Effector memory CD4-positive, alpha-beta T cell (primary cell): ENCODE data around the gene POPDC2.

Experiments
- DNase-seq, 3 donors: peaks; one replicate each; pipeline ENCODE4 v3.0.0-alpha.2; 2020
- H3K27ac ChIP-seq: 2 replicates; pipeline ENCODE4 v1.7.0; 2013; ENCODE audit warnings: mild to moderate bottlenecking, low read length, moderate library complexity; ENCODE audit not compliant: insufficient read depth, poor library complexity, severe bottlenecking
- H3K27me3 ChIP-seq: replicated peaks from 2 replicates; pipeline ENCODE4 v1.7.0; 2013; ENCODE audit warnings: mild to moderate bottlenecking, low read length; ENCODE audit not compliant: insufficient read depth, control insufficient read depth, poor library complexity, severe bottlenecking
- H3K36me3 ChIP-seq: 2 replicates; pipeline ENCODE4 v1.7.0; 2013; ENCODE audit warnings: mild to moderate bottlenecking, low read length, moderate library complexity; ENCODE audit not compliant: control insufficient read depth, insufficient read depth
- H3K4me1 ChIP-seq: 2 replicates; pipeline ENCODE4 v1.7.0; 2013; ENCODE audit warnings: low read length, mild to moderate bottlenecking; ENCODE audit not compliant: control insufficient read depth, insufficient read depth, poor library complexity, severe bottlenecking
- H3K4me3 ChIP-seq: 2 replicates; pipeline ENCODE4 v1.7.0; 2013; ENCODE audit warnings: low read length, low read depth, mild to moderate bottlenecking; ENCODE audit not compliant: insufficient read depth, poor library complexity, severe bottlenecking
- H3K9me3 ChIP-seq: 2 replicates; pipeline ENCODE4 v1.7.0; 2013; ENCODE audit warnings: mild to moderate bottlenecking, low read length, moderate library complexity; ENCODE audit not compliant: control insufficient read depth

The POPDC2 gene

GRCh38 chr3:119639494-119640350 lies 20.7 kb downstream of the POPDC2 start:
- no peaks in the 10 kb centered on the region for H3K4me1 ChIP-seq
- H3K4me3 ChIP-seq = no peak overlapping the region
- no peak for DNase-seq
- no peaks in the 10 kb centered on the region for H3K27me3 ChIP-seq
- no peak overlapping the region for H3K27ac ChIP-seq
- no peaks in the 10 kb centered on the region for H3K9me3 ChIP-seq
- peaks cover 4% of the 10 kb centered on the region for H3K36me3 ChIP-seq

GRCh38 chr3:119637679-119638477 lies 22.5 kb downstream of the POPDC2 start:
- H3K27me3 ChIP-seq = no peaks in the 10 kb centered on the region
- H3K36me3 ChIP-seq = peaks cover 4% of the 10 kb centered on the region
- no peak for DNase-seq
- H3K4me1 ChIP-seq = no peaks in the 10 kb centered on the region
- no peak overlapping the region for H3K4me3 ChIP-seq
- H3K9me3 ChIP-seq = no peaks in the 10 kb centered on the region
- H3K27ac ChIP-seq = no peak overlapping the region

- Histone ChIP-seq H3K27me3 (no peaks in the 10 kb centered on the region), H3K36me3 (peaks cover 2% of the 10 kb centered on the region), H3K27ac (no peak overlapping the region), H3K4me3 (no peak overlapping the region), H3K4me1 (no peaks in the 10 kb centered on the region), H3K9me3 (no peaks in the 10 kb centered on the region)
- DNase-seq = no peak
Observed at GRCh38 chr3:119636891-119637611, 23.3 kb downstream of the POPDC2 start.

- no peaks in the 10 kb centered on the region for H3K27me3 ChIP-seq
- H3K9me3 ChIP-seq = no peaks in the 10 kb centered on the region
- no peaks in the 10 kb centered on the region for H3K4me1 ChIP-seq
- H3K4me3 ChIP-seq = no peak overlapping the region
- no peaks in the 10 kb centered on the region for H3K36me3 ChIP-seq
- no peak overlapping the region for H3K27ac ChIP-seq
- no peak for DNase-seq
Observed at GRCh38 chr3:119636249-119636648, 24.1 kb downstream of the POPDC2 start.

DNA sequence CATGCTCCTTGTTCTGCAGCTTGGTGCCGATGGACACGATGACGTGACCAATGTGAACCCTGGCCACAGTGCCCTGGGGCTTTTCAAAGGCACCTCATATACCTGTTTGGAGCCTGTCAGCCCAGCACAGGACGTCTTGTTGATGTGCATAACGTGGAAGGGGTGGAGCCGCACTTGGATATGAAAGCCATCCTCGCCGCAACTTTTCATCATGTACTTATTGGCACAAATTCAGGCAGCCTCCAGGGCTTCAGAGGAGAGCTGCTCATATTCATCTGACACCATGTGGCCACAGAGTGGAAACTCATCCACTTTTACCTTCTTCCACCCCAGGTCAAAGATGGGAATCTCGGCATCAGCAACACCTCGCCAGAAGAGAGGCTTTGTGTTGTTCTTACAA lies 24.7 kb downstream of the POPDC2 start:
- Histone ChIP-seq H3K27ac (no peak overlapping the region), H3K4me3 (no peak overlapping the region), H3K4me1 (no peaks in the 10 kb centered on the region), H3K9me3 (no peaks in the 10 kb centered on the region), H3K27me3 (no peaks in the 10 kb centered on the region), H3K36me3 (no peaks in the 10 kb centered on the region)
- DNase-seq = no peak

DNA sequence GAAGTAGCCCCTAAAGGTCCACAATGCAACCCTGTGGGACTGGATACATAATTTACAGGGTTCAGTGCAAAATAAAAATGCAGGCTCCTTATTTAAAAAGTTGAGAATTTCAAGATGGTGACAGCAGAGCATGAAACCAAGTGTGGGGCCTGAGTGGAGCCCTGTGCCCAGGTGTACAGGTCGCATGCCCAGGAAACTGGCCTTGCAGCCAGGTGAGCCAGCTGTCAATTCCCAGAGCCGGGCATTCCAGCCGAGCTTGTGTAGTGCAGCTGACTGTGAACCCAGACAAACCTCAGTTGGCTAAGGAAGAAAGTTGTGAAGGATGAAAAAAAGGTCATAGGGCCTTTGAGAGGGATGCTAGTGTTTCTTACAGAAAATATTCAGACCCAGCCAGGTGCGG lies 27.6 kb downstream of the POPDC2 start:
- no peak for DNase-seq
- Histone ChIP-seq H3K4me3 (no peak overlapping the region), H3K27me3 (no peaks in the 10 kb centered on the region), H3K9me3 (no peaks in the 10 kb centered on the region), H3K27ac (no peak overlapping the region), H3K4me1 (peaks cover under 1% of the 10 kb centered on the region), H3K36me3 (no peaks in the 10 kb centered on the region)

- Histone ChIP-seq H3K9me3 (no peaks in the 10 kb centered on the region), H3K4me3 (no peak overlapping the region), H3K36me3 (no peaks in the 10 kb centered on the region), H3K4me1 (peaks cover 3% of the 10 kb centered on the region), H3K27me3 (no peaks in the 10 kb centered on the region), H3K27ac (no peak overlapping the region)
- DNase-seq = no peak
Observed at GRCh38 chr3:119632216-119632615, 28.2 kb downstream of the POPDC2 start.

GRCh38 chr3:119631516-119631915 lies 28.9 kb downstream of the POPDC2 start:
- Histone ChIP-seq H3K4me3 (no peak overlapping the region), H3K36me3 (no peaks in the 10 kb centered on the region), H3K27ac (no peak overlapping the region), H3K9me3 (no peaks in the 10 kb centered on the region), H3K4me1 (peaks cover 3% of the 10 kb centered on the region), H3K27me3 (no peaks in the 10 kb centered on the region)
- no peak for DNase-seq

DNA sequence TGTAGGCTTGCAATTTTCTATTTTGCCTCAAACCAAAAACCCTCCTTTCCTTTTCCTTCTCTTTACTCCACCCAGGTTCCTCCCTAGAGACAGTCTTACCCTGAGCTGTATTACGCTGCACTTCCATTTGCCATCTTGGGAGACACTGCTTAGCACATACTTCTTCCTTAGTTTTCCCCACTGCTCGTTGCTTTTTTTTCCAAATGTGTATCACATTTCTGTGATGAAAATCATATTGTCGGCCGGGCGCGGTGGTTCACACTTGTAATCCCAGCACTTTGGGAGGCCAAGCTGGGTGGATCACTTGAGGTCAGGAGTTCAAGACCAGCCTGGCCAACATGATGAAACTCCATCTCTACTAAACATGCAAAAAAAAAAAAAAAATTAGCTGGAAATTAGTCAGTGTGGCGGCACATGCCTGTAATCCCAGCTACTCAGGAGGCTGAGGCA lies 29.5 kb downstream of the POPDC2 start:
- H3K27ac ChIP-seq = no peak overlapping the region
- DNase-seq = no peak
- no peak overlapping the region for H3K4me3 ChIP-seq
- H3K4me1 ChIP-seq = peaks cover 3% of the 10 kb centered on the region
- no peaks in the 10 kb centered on the region for H3K9me3 ChIP-seq
- no peaks in the 10 kb centered on the region for H3K27me3 ChIP-seq
- H3K36me3 ChIP-seq = no peaks in the 10 kb centered on the region
